ENCODE data around the gene CSHL1.

DNA sequence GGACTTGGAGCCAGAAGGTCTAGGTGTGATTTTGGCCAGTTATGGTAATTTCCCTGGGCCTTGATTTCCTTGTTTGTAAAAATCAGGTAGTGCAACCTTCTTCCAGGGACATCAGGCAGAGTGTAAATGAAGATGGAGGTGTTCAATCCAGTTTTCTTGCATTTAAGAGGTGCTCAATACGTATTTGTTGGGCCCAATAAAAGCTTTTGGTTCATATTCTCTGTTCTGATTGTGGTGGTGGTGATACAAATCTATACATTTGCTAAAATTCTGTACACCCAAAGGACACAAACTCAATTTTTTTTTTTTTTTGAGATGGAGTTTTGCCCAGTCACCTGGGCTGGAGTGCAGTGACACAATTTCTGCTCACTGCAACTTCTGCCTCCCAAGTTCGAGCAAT is 15.1 kb upstream of the CSHL1 start:
- TF ChIP-seq, protein P1, sequence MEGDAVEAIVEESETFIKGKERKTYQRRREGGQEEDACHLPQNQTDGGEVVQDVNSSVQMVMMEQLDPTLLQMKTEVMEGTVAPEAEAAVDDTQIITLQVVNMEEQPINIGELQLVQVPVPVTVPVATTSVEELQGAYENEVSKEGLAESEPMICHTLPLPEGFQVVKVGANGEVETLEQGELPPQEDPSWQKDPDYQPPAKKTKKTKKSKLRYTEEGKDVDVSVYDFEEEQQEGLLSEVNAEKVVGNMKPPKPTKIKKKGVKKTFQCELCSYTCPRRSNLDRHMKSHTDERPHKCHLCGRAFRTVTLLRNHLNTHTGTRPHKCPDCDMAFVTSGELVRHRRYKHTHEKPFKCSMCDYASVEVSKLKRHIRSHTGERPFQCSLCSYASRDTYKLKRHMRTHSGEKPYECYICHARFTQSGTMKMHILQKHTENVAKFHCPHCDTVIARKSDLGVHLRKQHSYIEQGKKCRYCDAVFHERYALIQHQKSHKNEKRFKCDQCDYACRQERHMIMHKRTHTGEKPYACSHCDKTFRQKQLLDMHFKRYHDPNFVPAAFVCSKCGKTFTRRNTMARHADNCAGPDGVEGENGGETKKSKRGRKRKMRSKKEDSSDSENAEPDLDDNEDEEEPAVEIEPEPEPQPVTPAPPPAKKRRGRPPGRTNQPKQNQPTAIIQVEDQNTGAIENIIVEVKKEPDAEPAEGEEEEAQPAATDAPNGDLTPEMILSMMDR (conservative IDR thresholded peaks at IDR 0.05): no peak
- no peak for TF ChIP-seq EZH2 (IDR thresholded peaks at IDR 0.05; ENCODE audit: low read depth)
